SK-N-DZ (cell line): Measurements from ENCODE around the gene BCAN.
A peak's percentile ranks its signal among the peaks of the same experiment; 100 is the strongest.

Experiments
- DNase-seq: peaks from one replicate; pipeline ENCODE4 v3.0.0-alpha.2; 2015; ENCODE audit warnings: low spot score

The BCAN gene

GRCh38 chr1:156677616-156678596 is 36.0 kb downstream of the BCAN start:
- DNase-seq = peak; percentile 79

DNA sequence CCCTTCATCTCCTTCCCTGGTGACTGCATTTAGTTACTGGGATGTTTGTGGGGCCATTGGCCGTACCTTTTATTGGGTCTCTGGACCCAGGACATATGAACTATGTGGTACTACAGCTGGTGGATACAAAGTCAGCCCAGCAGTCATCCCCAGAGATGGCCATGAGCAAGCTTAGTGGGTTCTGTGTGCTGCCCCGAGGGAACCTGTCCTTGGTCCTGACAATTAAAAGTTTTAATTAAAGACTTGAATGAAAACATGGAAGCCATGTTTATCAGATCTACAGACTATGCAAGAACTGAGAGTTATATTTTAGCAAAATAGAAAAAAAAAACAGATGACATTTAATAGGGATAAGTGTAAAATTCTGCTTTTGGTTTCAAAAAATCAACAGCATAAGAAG is 38.1 kb downstream of the BCAN start:
- no peak for DNase-seq

- no peak for DNase-seq
Measured at GRCh38 chr1:156681196-156681960, 39.5 kb downstream of the BCAN start.

- DNase-seq = no peak
Measured at GRCh38 chr1:156682166-156682890, 40.4 kb downstream of the BCAN start.

- no peak for DNase-seq
Measured at GRCh38 chr1:156684227-156684782, 42.4 kb downstream of the BCAN start.

GRCh38 chr1:156689035-156689952 is 47.4 kb downstream of the BCAN start:
- DNase-seq = peak; percentile 90

DNA sequence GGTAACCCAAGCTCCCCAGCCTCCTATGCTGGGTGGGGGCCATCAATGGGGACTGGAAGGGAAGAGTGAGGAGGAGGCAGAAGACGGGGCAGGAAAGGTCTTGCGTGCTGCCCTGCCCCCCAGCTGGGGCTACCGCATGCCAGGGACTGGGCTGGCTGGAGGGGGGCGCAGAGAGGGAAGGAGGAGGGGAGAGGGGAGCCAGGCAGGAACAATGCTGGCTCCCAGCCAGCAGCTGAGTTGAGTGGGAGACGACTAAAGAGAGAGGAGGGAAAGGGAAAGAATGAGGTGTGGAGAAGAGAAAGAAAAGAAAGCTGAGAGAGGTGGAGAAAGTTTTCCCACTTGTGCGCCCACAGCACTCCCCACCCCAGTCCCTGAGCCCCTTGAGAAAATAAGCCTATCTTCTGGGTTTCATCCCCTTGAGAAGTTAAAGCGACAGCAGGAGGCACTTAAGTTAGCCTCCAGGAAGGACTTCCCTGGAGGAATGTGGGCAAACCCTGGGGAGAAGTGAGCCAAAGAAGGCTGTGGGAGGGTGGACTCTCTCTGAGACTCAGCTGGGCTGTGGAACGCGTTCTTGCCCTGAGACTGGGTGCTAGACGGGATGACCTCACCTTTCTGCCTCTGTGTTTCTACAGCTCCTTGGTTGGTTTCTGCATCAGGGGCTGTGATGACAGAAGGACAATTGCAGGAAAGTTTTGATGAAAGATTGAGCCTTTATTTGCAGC is 48.2 kb downstream of the BCAN start:
- DNase-seq = no peak

DNA sequence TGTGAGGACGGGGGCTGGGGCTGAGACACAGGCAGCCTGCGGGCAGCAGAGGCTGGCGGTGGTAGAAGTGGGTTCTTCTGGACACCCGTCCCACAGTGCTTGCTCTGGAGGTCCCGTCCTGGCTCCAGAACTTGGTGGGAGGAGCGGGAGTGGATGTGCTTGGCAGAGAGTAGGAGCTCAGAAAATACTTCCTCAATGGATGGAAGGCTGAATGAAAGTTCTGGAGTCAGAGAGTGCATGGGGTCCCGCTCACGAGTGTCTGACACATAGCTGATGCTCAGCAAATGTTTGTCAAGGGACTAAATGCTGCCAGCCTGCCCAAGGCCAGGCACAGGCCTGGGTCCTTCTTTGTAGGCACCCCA is 48.7 kb downstream of the BCAN start:
- DNase-seq = no peak

GRCh38 chr1:156691191-156691590 is 49.3 kb downstream of the BCAN start:
- no peak for DNase-seq

- DNase-seq = no peak
Measured at GRCh38 chr1:156691665-156692440, 49.9 kb downstream of the BCAN start.

DNA sequence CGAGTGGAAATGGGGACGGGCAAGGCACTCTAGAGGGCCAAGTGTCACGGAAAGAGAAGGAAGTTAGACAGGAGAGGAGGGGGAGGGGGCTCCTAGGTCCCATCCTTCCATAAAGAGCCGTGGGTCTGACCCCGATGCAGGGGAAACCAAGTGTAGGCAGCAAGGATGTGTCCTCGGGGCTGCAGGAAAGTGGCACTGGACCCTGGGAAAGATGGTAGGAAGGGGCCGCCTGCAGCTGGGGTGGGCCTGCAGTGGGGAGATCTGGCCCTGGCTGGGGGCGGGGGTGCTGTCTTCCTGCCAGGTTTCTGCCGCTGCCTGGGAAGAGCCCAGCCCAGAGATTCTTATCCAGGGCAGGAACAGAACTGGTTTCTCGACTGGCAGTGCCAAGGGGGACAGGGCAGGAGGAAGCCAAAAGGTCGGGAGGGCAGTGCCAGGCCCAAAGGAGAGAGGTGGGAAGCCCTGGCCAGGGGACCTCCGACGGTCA is 50.6 kb downstream of the BCAN start:
- DNase-seq = no peak

GRCh38 chr1:156692925-156693847 is 51.3 kb downstream of the BCAN start:
- no peak for DNase-seq

GRCh38 chr1:156693848-156694689 is 52.2 kb downstream of the BCAN start:
- no peak for DNase-seq

GRCh38 chr1:156694690-156694962 is 52.7 kb downstream of the BCAN start:
- no peak for DNase-seq

- no peak for DNase-seq
Measured at GRCh38 chr1:156696755-156697154, 54.8 kb downstream of the BCAN start.

GRCh38 chr1:156697481-156697880 is 55.6 kb downstream of the BCAN start:
- DNase-seq = no peak

- DNase-seq = no peak
Measured at GRCh38 chr1:156698995-156699394, 57.1 kb downstream of the BCAN start.
